ENCODE data around the gene SEC23B. TPM values are rescaled to one million over a fixed set of nuclear protein-coding genes. Genes with fewer than 3 reads are reported as not detected.

SEC23B gene
- total RNA-seq, 1 experiment from 2014 or later = 85.8 TPM

GRCh38 chr20:18587665-18588573 is 80.2 kb downstream of the SEC23B start, which contains the start of gene DTD1 (continued):
- TF ChIP-seq CBX3 (IDR thresholded peaks at IDR 0.05; ENCODE audit: low read depth) = peak; percentile 97
- TF ChIP-seq EGR1 (IDR thresholded peaks at IDR 0.05; ENCODE audit: low read depth) = peak; percentile 83
- TF ChIP-seq MAX (IDR thresholded peaks at IDR 0.05) = peak; percentile 74; the same call in 1 of the 2 replicates
- TF ChIP-seq JUND (IDR thresholded peaks at IDR 0.05) = no peak
- TF ChIP-seq ZFX (IDR thresholded peaks at IDR 0.05) = peak; percentile 73

DNA sequence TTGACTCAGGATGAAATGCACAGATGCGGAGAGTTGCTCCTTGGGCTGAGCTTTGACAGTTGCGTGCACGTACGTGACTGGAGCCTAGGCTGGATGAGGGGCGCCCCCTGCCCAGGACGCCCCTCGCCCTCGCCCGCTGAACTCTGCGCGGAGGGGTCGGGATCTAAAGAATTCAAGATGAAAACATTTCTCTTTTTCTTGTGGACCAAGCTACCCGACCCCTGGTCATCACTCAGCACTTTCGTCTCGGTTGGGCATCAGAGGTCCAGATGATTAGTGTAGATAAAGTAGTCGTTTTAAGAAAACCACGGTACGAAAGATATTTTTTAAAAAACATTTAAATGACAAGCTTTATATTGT is 80.8 kb downstream of the SEC23B start:
- H3K36me3 ChIP-seq (ENCODE audit: control insufficient read depth in 1 of 2, insufficient read depth in 2 of 2, low read length in 2 of 2) = no peaks in the 10 kb centered on the region; a peak in 1 of 4 replicates
- ChIA-PET CTCF (no interaction called here), POLR2A (no interaction called here), RAD21 (ENCODE audit: low non-redundant PET in 1 of 2, low total read pairs in 2 of 2, uncharacterized antibody in 2 of 2, unreplicated experiment in 2 of 2) (no interaction called here)
- H3K4me2 ChIP-seq (ENCODE audit: low read length) = peak overlapping the region; percentile 94
- H3K27me3 ChIP-seq (ENCODE audit: insufficient read depth, low read length) = no peaks in the 10 kb centered on the region
- no peaks in the 10 kb centered on the region for H4K20me1 ChIP-seq (ENCODE audit: insufficient read depth)
- no peak overlapping the region for H2AFZ ChIP-seq (ENCODE audit: low read depth, low read length, poor library complexity, severe bottlenecking)
- no peak for TF ChIP-seq CBX3 (IDR thresholded peaks at IDR 0.05; ENCODE audit: low read depth)
- no peak for TF ChIP-seq EGR1 (IDR thresholded peaks at IDR 0.05; ENCODE audit: low read depth)
- TF ChIP-seq, protein P1, sequence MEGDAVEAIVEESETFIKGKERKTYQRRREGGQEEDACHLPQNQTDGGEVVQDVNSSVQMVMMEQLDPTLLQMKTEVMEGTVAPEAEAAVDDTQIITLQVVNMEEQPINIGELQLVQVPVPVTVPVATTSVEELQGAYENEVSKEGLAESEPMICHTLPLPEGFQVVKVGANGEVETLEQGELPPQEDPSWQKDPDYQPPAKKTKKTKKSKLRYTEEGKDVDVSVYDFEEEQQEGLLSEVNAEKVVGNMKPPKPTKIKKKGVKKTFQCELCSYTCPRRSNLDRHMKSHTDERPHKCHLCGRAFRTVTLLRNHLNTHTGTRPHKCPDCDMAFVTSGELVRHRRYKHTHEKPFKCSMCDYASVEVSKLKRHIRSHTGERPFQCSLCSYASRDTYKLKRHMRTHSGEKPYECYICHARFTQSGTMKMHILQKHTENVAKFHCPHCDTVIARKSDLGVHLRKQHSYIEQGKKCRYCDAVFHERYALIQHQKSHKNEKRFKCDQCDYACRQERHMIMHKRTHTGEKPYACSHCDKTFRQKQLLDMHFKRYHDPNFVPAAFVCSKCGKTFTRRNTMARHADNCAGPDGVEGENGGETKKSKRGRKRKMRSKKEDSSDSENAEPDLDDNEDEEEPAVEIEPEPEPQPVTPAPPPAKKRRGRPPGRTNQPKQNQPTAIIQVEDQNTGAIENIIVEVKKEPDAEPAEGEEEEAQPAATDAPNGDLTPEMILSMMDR (IDR thresholded peaks at IDR 0.05 in 2 of 3, conservative IDR thresholded peaks at IDR 0.05 in 1 of 3; ENCODE audit: borderline replicate concordance in 1 of 3, insufficient read depth in 1 of 3, low read depth in 2 of 3, low read length in 2 of 3) = no peak
- no peak for TF ChIP-seq ATF3 (IDR thresholded peaks at IDR 0.05)
- BruUV-seq (replicated peaks) = TSS peak; percentile 49
- peaks cover 8 to 17% of the 10 kb centered on the region in 2 experiments; a peak in 3 of 4 replicates for H3K4me1 ChIP-seq (ENCODE audit: control insufficient read depth in 1 of 2, insufficient read depth in 2 of 2, low read length in 2 of 2)
- peak overlapping the region; percentile 72 for H3K9ac ChIP-seq (ENCODE audit: low read length)
- H3K9me2 ChIP-seq (ENCODE audit: insufficient read depth) = no peaks in the 10 kb centered on the region
- peaks cover 36% of the 10 kb centered on the region for H3K79me2 ChIP-seq (ENCODE audit: insufficient read depth, low read length)
- ATAC-seq = no peak
- H3K27ac ChIP-seq (ENCODE audit: low read depth, low read length) = peak overlapping the region; percentile 67
- DNase-seq (ENCODE audit: low read depth, low spot score) = no peak
- peak overlapping the region; percentile 71 to 82 for H3K4me3 ChIP-seq (replicated peaks in 1 of 2; ENCODE audit: low read depth in 1 of 2, low read length in 2 of 2)
- no peaks in the 10 kb centered on the region for H3K9me3 ChIP-seq (ENCODE audit: control insufficient read depth in 1 of 2, insufficient read depth in 1 of 2, low read depth in 1 of 2, low read length in 2 of 2)
- intact Hi-C loops (cut with micrococcal nuclease) = loop anchor here (5.0 kb wide), 1 partner anchor 81 kb away; the partner anchor contains the start of gene SEC23B
